CD4-positive, alpha-beta memory T cell (primary cell): ENCODE measurements around the gene GAS6. TPM values are rescaled to one million over a fixed set of nuclear protein-coding genes. Genes with fewer than 3 reads are reported as not detected.
A peak's percentile ranks its signal among the peaks of the same experiment; 100 is the strongest.

Experiments
- CTCF ChIA-PET: fragments of 350-600 bp; sonication (Branson Sonifier 250); formaldehyde crosslinking; loops from one replicate; lab custom pipeline; 2021; ENCODE audit warnings: inconsistent platforms; ENCODE audit not compliant: partially characterized antibody; lab: Charles Lee
- POLR2A ChIA-PET: fragments of 350-600 bp; sonication (Branson Sonifier 250); formaldehyde crosslinking; loops from one replicate; lab custom pipeline; 2021; ENCODE audit not compliant: partially characterized antibody; lab: Charles Lee
- DNase-seq, 5 donors: peaks; one replicate each; pipeline versions ENCODE4 v3.0.0 to v3.0.0-alpha.2; 2020 to 2022; ENCODE audit warnings: mixed read lengths in 1 of 5
- H3K27ac ChIP-seq: one replicate; pipeline ENCODE4 v1.7.0; 2013; ENCODE audit warnings: low read depth, low read length
- H3K27me3 ChIP-seq: 2 replicates; pipeline ENCODE4 v1.7.0; 2013; ENCODE audit warnings: mild to moderate bottlenecking, low read length, moderate library complexity; ENCODE audit not compliant: insufficient read depth
- H3K36me3 ChIP-seq: 2 replicates; pipeline ENCODE4 v1.7.0; 2013; ENCODE audit warnings: mild to moderate bottlenecking, low read length, moderate library complexity; ENCODE audit not compliant: insufficient read depth
- H3K4me1 ChIP-seq: 2 replicates; pipeline ENCODE4 v1.7.0; 2013; ENCODE audit warnings: mild to moderate bottlenecking, low read length, moderate library complexity; ENCODE audit not compliant: insufficient read depth
- H3K4me3 ChIP-seq, 2 donors: one replicate each; pipeline ENCODE4 v1.7.0; 2013; ENCODE audit warnings: low read length in 2 of 2, mild to moderate bottlenecking in 1 of 2
- H3K9me3 ChIP-seq, 2 donors: one replicate each; pipeline ENCODE4 v1.7.0; 2013; ENCODE audit warnings: low read length in 2 of 2, control low read depth in 1 of 2; ENCODE audit not compliant: control insufficient read depth in 1 of 2
- H3K27ac Mint-ChIP-seq, 7 donors: one replicate each; pipeline ENCODE4 v1.8.0; 2020 to 2021; ENCODE audit warnings: mixed read lengths in 7 of 7, mild to moderate bottlenecking in 6 of 7, inconsistent platforms in 3 of 7, moderate library complexity in 3 of 7
- H3K27me3 Mint-ChIP-seq, 2 donors: one replicate each; pipeline ENCODE4 v1.8.0; 2020 to 2021; ENCODE audit warnings: mixed read lengths in 2 of 2
- H3K36me3 Mint-ChIP-seq, 2 donors: one replicate each; pipeline ENCODE4 v1.8.0; 2020 to 2021; ENCODE audit warnings: mixed read lengths in 2 of 2, inconsistent platforms in 1 of 2, mild to moderate bottlenecking in 1 of 2
- H3K4me1 Mint-ChIP-seq, 4 donors: one replicate each; pipeline ENCODE4 v1.8.0; 2020 to 2021; ENCODE audit warnings: mixed read lengths in 4 of 4, mild to moderate bottlenecking in 1 of 4
- H3K4me3 Mint-ChIP-seq, 8 donors: one replicate each; pipeline ENCODE4 v1.8.0; 2020 to 2021; ENCODE audit warnings: mixed read lengths in 8 of 8, mild to moderate bottlenecking in 7 of 8, moderate library complexity in 6 of 8, inconsistent platforms in 3 of 8
- H3K9me3 Mint-ChIP-seq, 8 donors: one replicate each; pipeline ENCODE4 v1.8.0; 2020 to 2021; ENCODE audit warnings: mixed read lengths in 8 of 8, mild to moderate bottlenecking in 5 of 8, inconsistent platforms in 3 of 8, moderate library complexity in 1 of 8
- intact Hi-C: fragments of 100-400 bp; cut with micrococcal nuclease; formaldehyde crosslinking; loops from one replicate; pipeline ENCODE4 v1.15.1; 2023
- polyA plus RNA-seq, 2 donors: library from polyadenylated mRNA; unstranded; fragments of 300-500 nt; fragmentation: Illumina TruSeq; gene quantifications; one replicate each; pipeline ENCODE4 v1.2.3, GENCODE V29; 2021
- total RNA-seq, 2 experiments: library from RNA; stranded (reverse); gene quantifications; one replicate each; pipeline ENCODE4 v1.2.3, GENCODE V29; 2021

GAS6 gene
- total and polyA plus RNA-seq, 4 experiments from 2014 or later, result 0.39 to 17.2 (median 8.8) TPM

DNA sequence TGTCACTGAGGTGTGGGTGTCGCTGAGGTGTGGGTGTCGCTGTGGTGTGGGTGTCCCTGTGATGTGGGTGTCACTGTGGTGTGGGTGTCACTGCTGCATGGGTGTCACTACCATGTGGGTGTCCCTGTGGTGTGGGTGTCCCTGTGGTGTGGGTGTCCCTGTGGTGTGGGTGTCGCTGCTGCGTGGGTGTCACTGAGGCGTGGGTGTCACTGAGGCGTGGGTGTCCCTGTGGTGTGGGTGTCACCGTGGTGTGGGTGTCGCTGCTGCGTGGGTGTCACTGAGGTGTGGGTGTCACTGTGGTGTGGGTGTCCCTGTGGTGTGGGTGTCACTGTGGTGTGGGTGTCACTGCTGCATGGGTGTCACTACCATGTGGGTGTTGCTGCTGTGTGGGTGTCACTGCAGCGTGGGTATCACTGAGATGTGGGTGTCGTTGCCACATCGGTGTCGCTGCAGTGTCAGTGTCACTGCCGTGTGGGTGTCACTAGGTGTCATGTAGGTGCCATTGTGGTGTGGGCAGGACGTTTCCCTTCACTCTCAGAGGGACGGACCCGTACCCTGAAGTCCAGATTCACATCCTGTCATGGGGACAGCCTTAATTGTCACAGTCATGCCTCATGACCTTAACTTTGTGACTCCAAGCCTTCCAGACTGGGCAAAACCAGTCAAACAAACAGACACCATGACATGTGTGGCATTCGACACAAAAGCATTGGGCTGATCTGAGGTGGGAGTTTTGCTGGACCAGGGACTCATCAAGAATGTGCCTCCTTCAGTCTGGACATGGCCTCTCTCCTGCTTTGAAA lies 12.7 kb upstream of the GAS6 start:
- H3K4me1 ChIP-seq, result peaks cover 6% of the 10 kb centered on the region
- CTCF ChIA-PET, result no interaction called here
- intact Hi-C loops, result no loop called here
- H3K4me3 Mint-ChIP-seq, result peak overlapping the region in 4 of 8 donors; percentile 21 to 71 (median 58)
- peaks cover 5 to 22% (median 12%) of the 10 kb centered on the region in 4 donors for H3K4me1 Mint-ChIP-seq
- no peaks in the 10 kb centered on the region for H3K36me3 ChIP-seq
- H3K36me3 Mint-ChIP-seq, result no peaks in the 10 kb centered on the region
- no peak overlapping the region for H3K27ac ChIP-seq
- H3K9me3 ChIP-seq, result no peaks in the 10 kb centered on the region
- H3K27me3 ChIP-seq, result no peaks in the 10 kb centered on the region
- peak overlapping the region in 6 of 7 donors; percentile 36 to 93 (median 87) for H3K27ac Mint-ChIP-seq
- H3K9me3 Mint-ChIP-seq, result peaks cover 0 to 11% (median under 1%) of the 10 kb centered on the region in 8 donors
- POLR2A ChIA-PET, result interaction anchor here (0.8 kb wide), 1 partner anchor 31 kb away, joined by 3 read pairs; no protein-coding TSS in a partner anchor
- H3K4me3 ChIP-seq, result no peak overlapping the region
- peak in 3 of 5 donors; percentile 36 to 42 (median 37) for DNase-seq
- H3K27me3 Mint-ChIP-seq, result peaks cover 3 to 10% of the 10 kb centered on the region in 2 donors

DNA sequence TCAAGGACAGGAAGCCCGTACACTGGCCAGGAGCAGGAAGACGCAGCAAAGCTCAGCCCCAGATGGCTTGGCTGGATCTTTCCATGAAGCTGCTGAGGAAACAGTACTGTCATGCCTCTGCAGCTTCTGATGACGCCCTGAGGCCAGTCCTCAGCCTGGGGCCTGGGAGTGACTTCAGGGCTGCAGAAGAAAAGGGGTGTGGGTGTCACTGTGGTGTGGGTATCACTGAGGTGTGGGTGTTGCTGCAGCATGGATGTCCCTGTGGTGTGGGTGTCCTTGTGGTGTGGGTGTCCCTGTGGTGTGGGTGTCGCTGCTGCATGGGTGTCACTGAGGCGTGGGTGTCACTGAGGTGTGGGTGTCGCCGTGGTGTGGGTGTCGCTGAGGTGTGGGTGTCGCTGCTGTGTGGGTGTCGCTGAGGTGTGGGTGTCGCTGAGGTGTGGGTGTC lies 12.0 kb upstream of the GAS6 start:
- Mint-ChIP-seq H3K4me3 (peak overlapping the region in 5 of 8 donors; percentile 15 to 71 (median 57)), H3K9me3 (peaks cover 0 to 11% (median 1%) of the 10 kb centered on the region in 8 donors), H3K27ac (peak overlapping the region; percentile 15 to 93 (median 83)), H3K4me1 (peaks cover 0 to 15% (median 8%) of the 10 kb centered on the region in 4 donors), H3K27me3 (peaks cover 3 to 11% of the 10 kb centered on the region in 2 donors), H3K36me3 (no peaks in the 10 kb centered on the region)
- Histone ChIP-seq H3K36me3 (no peaks in the 10 kb centered on the region), H3K4me3 (no peak overlapping the region), H3K4me1 (no peaks in the 10 kb centered on the region), H3K27ac (no peak overlapping the region), H3K27me3 (no peaks in the 10 kb centered on the region), H3K9me3 (no peaks in the 10 kb centered on the region)
- peak in 4 of 5 donors; percentile 26 to 50 (median 45) for DNase-seq
- ChIA-PET POLR2A (interaction anchor here (0.8 kb wide), 1 partner anchor 29 kb away, joined by 3 read pairs; no protein-coding TSS in a partner anchor), CTCF (no interaction called here)
- intact Hi-C loops, result no loop called here

DNA sequence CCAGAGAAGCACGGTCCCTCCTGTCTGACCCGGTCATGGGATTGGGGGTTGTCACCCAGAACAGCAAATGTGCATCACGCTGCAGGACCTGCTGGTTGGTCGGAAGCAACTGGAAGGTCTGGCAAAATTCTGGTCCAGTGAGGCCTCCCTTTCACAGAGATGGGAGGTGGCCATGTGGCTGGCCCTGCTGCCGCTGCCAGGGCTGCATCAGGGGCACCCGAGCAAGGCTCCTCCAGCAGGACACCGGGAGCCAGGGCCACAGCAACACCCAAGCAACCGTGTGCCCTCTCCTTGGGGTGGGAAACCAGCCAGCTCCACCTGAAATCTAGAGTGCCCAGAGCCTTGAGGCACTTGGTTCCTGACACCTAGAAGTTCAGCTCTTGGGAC lies 11.5 kb upstream of the GAS6 start:
- ChIA-PET CTCF (no interaction called here), POLR2A (interaction anchor here (0.8 kb wide), 1 partner anchor 29 kb away, joined by 3 read pairs; no protein-coding TSS in a partner anchor)
- H3K4me3 Mint-ChIP-seq, result no peak overlapping the region
- peaks cover 0 to 12% (median 8%) of the 10 kb centered on the region in 4 donors for H3K4me1 Mint-ChIP-seq
- H3K9me3 Mint-ChIP-seq, result peaks cover 0 to 11% (median 1%) of the 10 kb centered on the region in 8 donors
- Histone ChIP-seq H3K27me3 (no peaks in the 10 kb centered on the region), H3K9me3 (no peaks in the 10 kb centered on the region), H3K27ac (no peak overlapping the region), H3K4me1 (no peaks in the 10 kb centered on the region), H3K36me3 (no peaks in the 10 kb centered on the region), H3K4me3 (no peak overlapping the region)
- DNase-seq, result no peak
- peak overlapping the region in 6 of 7 donors; percentile 53 to 93 (median 87) for H3K27ac Mint-ChIP-seq
- H3K27me3 Mint-ChIP-seq, result peaks cover 3 to 11% of the 10 kb centered on the region in 2 donors
- intact Hi-C loops, result no loop called here
- H3K36me3 Mint-ChIP-seq, result no peaks in the 10 kb centered on the region

DNA sequence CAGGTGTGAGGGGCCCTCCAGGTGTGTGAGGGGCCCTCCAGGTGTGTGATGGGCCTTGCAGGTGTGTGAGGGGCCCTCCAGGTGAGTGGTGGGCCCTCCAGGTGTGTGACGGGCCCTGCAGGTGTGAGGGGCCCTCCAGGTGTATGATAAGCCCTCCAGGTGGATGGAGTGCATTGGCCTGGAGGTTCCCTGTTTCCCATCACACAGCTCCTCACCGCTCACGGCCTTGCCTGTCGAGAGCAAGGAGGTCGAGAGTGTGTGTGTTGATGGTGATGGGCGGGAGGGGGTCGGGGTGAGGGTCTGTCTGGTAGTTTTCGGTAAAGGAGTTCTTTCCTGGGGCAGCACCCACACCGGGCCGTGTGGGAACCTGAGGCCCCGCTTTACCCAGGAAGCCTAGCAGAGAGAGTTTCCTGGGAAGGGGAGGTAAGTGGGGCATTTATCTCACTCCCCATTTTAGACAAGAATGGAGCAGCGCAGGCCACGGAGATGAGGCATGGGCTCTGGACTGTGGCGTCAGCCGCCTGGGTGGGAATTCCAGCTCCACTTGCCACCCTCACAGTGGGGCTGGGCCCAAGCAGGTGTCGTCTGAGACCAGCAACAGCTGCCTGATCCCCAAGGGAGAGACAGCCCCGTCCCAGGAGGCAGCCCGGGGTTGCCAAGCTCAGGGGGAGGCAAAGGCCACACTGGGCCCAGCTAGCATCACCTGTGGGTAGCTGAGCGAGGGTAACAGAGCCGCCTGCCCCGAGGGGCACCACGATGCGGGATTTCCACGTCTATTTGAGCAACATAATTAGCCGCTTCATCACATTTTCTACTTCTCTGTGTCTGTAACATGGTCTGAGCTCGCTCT lies 10.9 kb upstream of the GAS6 start:
- Histone ChIP-seq H3K4me1 (no peaks in the 10 kb centered on the region), H3K27me3 (no peaks in the 10 kb centered on the region), H3K9me3 (no peaks in the 10 kb centered on the region), H3K4me3 (no peak overlapping the region), H3K36me3 (no peaks in the 10 kb centered on the region), H3K27ac (no peak overlapping the region)
- Mint-ChIP-seq H3K27ac (no peak overlapping the region), H3K9me3 (peaks cover 0 to 11% (median 1%) of the 10 kb centered on the region in 8 donors), H3K4me3 (no peak overlapping the region), H3K36me3 (no peaks in the 10 kb centered on the region), H3K4me1 (peaks cover 0 to 12% (median 8%) of the 10 kb centered on the region in 4 donors), H3K27me3 (peaks cover 4 to 13% of the 10 kb centered on the region in 2 donors)
- intact Hi-C loops, result no loop called here
- ChIA-PET CTCF (no interaction called here), POLR2A (interaction anchor here (0.8 kb wide), 1 partner anchor 28 kb away, joined by 3 read pairs; no protein-coding TSS in a partner anchor)
- no peak for DNase-seq

DNA sequence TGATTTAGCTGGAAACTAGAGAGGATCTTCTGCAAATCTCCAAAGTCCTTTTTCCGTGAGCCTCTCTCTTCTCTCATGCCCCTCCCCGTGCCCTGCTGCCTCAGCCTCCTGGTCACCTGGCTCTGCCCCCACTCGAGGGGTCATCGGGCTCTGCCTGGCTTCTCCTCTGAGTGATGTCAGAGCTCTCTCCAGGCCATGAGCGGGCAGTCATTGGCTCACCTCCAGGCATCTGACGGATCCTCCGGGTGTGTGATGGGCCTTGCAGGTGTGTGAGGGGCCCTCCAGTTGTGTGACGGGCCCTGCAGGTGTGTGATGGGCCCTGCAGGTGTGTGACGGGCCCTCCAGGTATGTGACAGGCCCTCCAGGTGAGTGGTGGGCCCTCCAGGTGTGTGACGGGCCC lies 10.3 kb upstream of the GAS6 start:
- no peaks in the 10 kb centered on the region for H3K4me1 ChIP-seq
- H3K27me3 Mint-ChIP-seq, result peaks cover 5 to 15% of the 10 kb centered on the region in 2 donors
- no peaks in the 10 kb centered on the region for H3K36me3 ChIP-seq
- H3K9me3 Mint-ChIP-seq, result peaks cover 0 to 11% (median under 1%) of the 10 kb centered on the region in 8 donors
- ChIA-PET POLR2A (no interaction called here), CTCF (no interaction called here)
- peaks cover 0 to 12% (median 8%) of the 10 kb centered on the region in 4 donors for H3K4me1 Mint-ChIP-seq
- no peak overlapping the region for H3K27ac Mint-ChIP-seq
- no peak overlapping the region for H3K4me3 ChIP-seq
- no peak overlapping the region for H3K27ac ChIP-seq
- H3K9me3 ChIP-seq, result no peaks in the 10 kb centered on the region
- DNase-seq, result no peak
- H3K36me3 Mint-ChIP-seq, result no peaks in the 10 kb centered on the region
- intact Hi-C loops, result no loop called here
- H3K27me3 ChIP-seq, result no peaks in the 10 kb centered on the region
- no peak overlapping the region for H3K4me3 Mint-ChIP-seq

DNA sequence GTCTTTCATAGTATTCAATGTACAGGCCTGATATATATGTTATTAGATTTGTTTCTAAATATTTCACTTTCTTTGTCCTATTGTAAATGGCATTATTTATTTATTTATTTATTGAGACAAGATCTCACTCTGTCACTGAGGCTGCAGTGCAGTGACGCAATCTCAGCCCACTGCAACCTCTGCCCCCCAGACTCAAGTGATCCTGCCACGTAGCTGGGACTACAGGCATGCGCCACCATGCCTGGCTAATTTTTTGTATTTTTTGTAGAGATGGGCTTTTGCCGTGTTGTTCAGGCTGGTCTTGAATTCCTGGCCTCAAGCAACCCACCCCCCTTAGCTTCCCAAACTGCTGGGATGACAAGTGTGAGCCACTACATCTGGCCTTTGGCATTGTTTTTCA lies 5.4 kb upstream of the GAS6 start:
- intact Hi-C loops, result no loop called here
- Mint-ChIP-seq H3K4me1 (peaks cover 2 to 14% (median 3%) of the 10 kb centered on the region in 4 donors), H3K9me3 (peaks cover 0 to 7% (median 4%) of the 10 kb centered on the region in 8 donors), H3K27me3 (peaks cover 37 to 40% of the 10 kb centered on the region in 2 donors), H3K36me3 (peaks cover 2 to 6% of the 10 kb centered on the region in 2 donors), H3K27ac (no peak overlapping the region), H3K4me3 (no peak overlapping the region)
- H3K4me1 ChIP-seq, result peaks cover 5% of the 10 kb centered on the region
- ChIA-PET POLR2A (no interaction called here), CTCF (no interaction called here)
- H3K4me3 ChIP-seq, result no peak overlapping the region
- no peak for DNase-seq
- no peaks in the 10 kb centered on the region for H3K9me3 ChIP-seq
- no peaks in the 10 kb centered on the region for H3K36me3 ChIP-seq
- no peak overlapping the region for H3K27ac ChIP-seq
- peaks cover 10% of the 10 kb centered on the region for H3K27me3 ChIP-seq
